HUES64 (cell line): ENCODE measurements around the gene JAZF1.

Source experiments
- H3K27ac ChIP-seq: 2 replicates; pipeline ENCODE4 v1.7.0; 2013; ENCODE audit warnings: low read depth, low read length, inconsistent platforms
- H3K27me3 ChIP-seq: 2 replicates; pipeline ENCODE4 v1.6.1; 2013; ENCODE audit warnings: mild to moderate bottlenecking, low read length; ENCODE audit not compliant: insufficient read depth
- H3K36me3 ChIP-seq: 2 replicates; pipeline ENCODE4 v1.6.1; 2013; ENCODE audit warnings: mild to moderate bottlenecking, low read length; ENCODE audit not compliant: insufficient read depth
- H3K4me1 ChIP-seq: 2 replicates; pipeline ENCODE4 v1.6.1; 2013; ENCODE audit warnings: mild to moderate bottlenecking, low read length, moderate library complexity; ENCODE audit not compliant: insufficient read depth
- H3K4me3 ChIP-seq: 2 replicates; pipeline ENCODE4 v1.5.1; 2013; ENCODE audit warnings: mild to moderate bottlenecking, low read length, moderate library complexity
- H3K9ac ChIP-seq: 2 replicates; pipeline ENCODE4 v1.6.1; 2013; ENCODE audit warnings: mild to moderate bottlenecking, low read depth, low read length
- H3K9me3 ChIP-seq: 2 replicates; pipeline ENCODE4 v1.6.1; 2013; ENCODE audit warnings: low read depth, low read length; ENCODE audit not compliant: insufficient read depth
- WGBS: fragments of 150-250, 120-280 bp; methylation state at CpG from one replicate; pipeline ENCODE4 v1.1.7; 2013; ENCODE audit warnings: missing lambda C conversion rate; 5-methylcytosine and 5-hydroxymethylcytosine counted together

JAZF1 gene

DNA sequence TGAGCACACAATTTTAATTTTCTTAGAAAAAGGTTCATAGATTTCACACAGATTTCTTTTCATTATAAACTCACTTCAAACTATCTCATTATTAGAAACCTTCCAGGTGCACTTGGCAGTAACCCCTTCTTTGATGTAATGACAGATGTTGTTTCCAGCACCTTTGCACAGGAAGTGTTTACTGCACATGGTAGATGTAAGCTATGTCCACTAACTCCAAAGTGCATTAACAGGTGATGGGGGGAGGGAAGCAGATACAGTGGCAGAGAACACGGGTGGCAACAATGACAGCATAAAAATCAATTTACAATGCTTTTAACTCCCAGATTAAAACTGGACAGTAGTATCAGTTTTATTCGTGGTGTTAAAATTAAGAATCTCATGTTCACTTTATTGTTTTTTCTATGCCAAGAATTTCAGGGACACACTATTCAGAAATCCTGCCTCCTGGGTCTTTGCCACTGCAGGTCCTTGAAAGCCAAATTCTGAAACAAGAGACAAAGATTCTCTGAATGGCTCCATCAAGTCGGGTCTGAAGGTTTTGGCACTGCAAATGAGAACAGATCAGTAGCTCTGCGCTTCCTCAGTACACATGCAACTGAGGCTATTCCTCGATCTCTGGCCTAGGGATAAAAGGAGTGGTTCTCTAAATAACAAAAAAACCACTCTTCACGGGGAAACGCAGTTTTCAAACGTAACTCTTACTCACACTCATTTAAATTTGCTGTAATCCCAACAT, 187.7 kb downstream of the JAZF1 start:
- Histone ChIP-seq H3K4me3 (no peak overlapping the region), H3K4me1 (peaks cover 7% of the 10 kb centered on the region), H3K27ac (no peak overlapping the region), H3K36me3 (no peaks in the 10 kb centered on the region), H3K9me3 (no peaks in the 10 kb centered on the region), H3K9ac (no peak overlapping the region), H3K27me3 (no peaks in the 10 kb centered on the region)
- 80% methylated on average over 8 of the region's 8 CpGs for WGBS

DNA sequence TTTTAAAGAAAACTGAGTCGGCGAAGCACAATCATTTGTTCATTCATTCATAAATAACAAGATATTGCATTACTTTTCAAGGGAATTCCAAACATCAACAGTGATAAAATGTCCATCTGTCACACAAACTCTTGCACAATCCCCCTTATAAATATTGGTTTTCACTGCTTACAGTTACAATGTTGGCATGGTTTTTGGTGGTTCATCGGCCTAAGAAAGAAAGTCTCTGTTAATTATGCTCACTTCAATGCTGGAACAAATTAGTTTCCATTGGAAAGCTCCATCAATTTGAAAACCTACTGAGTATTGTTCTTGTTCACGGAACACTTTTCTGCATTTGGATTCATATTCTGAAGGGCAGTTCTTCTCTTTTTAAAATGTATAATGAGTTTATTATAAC, 188.5 kb downstream of the JAZF1 start:
- Histone ChIP-seq H3K4me3 (no peak overlapping the region), H3K4me1 (peaks cover 7% of the 10 kb centered on the region), H3K9ac (no peak overlapping the region), H3K9me3 (no peaks in the 10 kb centered on the region), H3K27ac (no peak overlapping the region), H3K27me3 (no peaks in the 10 kb centered on the region), H3K36me3 (no peaks in the 10 kb centered on the region)
- WGBS, result 97% methylated on average over 4 of the region's 4 CpGs

DNA sequence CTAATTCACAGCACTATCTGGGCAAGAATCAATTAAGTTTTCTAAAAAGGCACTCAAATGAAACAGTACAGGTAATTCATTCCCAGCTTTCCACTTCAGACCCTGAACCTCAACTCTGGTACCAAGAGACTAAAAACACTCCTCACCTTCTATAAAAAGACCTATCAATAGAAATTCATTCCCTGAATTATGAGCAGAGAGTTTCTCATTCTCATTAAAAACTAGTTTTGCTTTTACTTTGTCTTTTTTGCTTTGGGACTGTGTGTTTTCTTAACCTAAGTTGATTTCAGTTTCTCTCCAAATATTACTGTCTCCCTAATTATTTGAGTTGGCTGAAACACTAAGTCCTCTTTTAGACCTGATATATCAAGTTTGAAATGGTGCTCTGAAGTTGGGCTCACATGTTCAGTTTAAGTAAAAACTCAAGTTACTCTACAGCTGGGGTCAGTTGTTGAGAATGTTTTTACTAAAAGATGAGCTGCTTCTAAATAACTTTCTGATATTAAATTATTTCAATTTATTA, 189.5 kb downstream of the JAZF1 start:
- H3K4me1 ChIP-seq, result peaks cover 7% of the 10 kb centered on the region
- H3K4me3 ChIP-seq, result no peak overlapping the region
- no peaks in the 10 kb centered on the region for H3K36me3 ChIP-seq
- H3K27me3 ChIP-seq, result no peaks in the 10 kb centered on the region
- no peaks in the 10 kb centered on the region for H3K9me3 ChIP-seq
- H3K27ac ChIP-seq, result no peak overlapping the region
- no peak overlapping the region for H3K9ac ChIP-seq

DNA sequence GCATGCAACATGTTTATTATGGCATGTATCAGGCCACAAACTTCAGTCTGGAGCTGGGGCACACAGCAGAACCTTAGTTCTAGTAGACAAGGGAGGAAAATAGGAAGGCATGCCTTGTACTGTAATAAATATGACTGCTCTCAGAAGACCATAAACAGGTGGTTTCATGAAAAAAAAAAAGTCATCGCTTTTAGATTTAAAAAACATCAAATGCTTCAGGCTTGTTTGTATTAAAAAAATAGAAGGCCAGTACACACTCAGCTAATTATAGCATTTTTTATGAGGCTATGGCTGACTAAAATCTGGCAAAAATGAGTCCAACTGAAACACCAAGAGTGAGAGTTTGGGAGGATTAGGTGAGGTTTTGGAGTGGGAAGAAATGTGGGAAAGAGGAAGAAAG, 204.1 kb downstream of the JAZF1 start:
- no peaks in the 10 kb centered on the region for H3K36me3 ChIP-seq
- H3K9me3 ChIP-seq, result peaks cover 5% of the 10 kb centered on the region
- no peak overlapping the region for H3K4me3 ChIP-seq
- H3K27me3 ChIP-seq, result no peaks in the 10 kb centered on the region
- no peak overlapping the region for H3K27ac ChIP-seq
- no peak overlapping the region for H3K9ac ChIP-seq
- WGBS, result no CpG with 5 or more reads among the region's 1 CpG
- H3K4me1 ChIP-seq, result no peaks in the 10 kb centered on the region

GRCh38 chr7:27973625-27974024, 207.0 kb downstream of the JAZF1 start:
- H3K4me1 ChIP-seq, result no peaks in the 10 kb centered on the region
- H3K36me3 ChIP-seq, result no peaks in the 10 kb centered on the region
- no peak overlapping the region for H3K27ac ChIP-seq
- WGBS, result 94% methylated on average over 3 of the region's 3 CpGs
- H3K9me3 ChIP-seq, result no peaks in the 10 kb centered on the region
- H3K9ac ChIP-seq, result no peak overlapping the region
- H3K27me3 ChIP-seq, result no peaks in the 10 kb centered on the region
- H3K4me3 ChIP-seq, result no peak overlapping the region

DNA sequence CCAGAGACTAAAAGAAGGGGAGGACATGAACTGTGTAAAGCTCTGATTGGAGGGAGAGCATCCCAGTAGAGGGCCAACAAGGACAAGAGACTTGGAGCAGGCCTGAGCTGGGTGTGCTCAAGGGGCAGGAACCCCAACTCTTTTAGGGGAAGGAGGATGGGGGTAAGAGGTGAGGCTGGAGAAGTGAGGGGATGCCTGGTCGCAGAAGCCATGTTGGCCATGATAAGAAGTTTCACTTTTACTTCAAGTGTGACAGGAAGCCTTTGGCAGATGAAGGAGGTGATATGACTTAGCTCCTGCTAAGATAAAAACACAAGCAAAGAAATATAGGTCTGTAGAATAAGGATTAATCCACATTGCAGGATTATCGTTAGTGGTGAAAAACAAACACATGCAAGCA, 208.3 kb downstream of the JAZF1 start:
- no peak overlapping the region for H3K4me3 ChIP-seq

DNA sequence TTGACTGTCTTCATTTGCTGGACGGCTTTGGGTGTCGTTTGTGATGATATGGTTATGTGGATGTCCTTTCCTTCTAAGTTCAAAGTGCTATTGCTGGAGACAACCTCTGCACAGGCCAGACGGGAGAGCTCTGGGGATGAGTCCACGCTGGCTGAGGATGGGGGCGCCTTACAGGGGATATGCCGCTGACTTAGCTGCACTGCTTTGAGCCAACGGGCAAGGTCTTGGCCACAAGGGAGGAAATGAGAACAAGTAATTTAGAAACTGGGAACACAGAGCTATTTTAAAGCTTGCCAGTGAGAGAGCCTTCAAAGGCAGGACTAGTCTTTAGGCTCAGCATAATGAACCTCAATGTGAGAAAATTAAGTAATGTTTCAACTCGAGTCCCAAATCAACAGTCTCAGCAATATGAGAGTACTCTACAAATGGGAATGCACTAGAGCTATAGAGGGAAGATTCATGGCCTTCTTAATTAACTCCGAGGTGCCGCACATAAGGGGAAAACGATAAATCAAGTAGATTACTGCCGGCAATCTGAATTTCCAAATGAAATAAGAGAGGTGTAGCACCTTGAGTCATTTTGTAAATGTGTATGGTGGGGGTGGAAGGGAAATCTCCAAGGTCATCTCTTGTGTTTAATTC, 209.3 kb downstream of the JAZF1 start:
- WGBS, result 94% methylated on average over 12 of the region's 12 CpGs
- no peaks in the 10 kb centered on the region for H3K4me1 ChIP-seq

More for the DNA sequence above, 208.3 kb downstream of the JAZF1 start:
- H3K36me3 ChIP-seq, result no peaks in the 10 kb centered on the region
- H3K27me3 ChIP-seq, result no peaks in the 10 kb centered on the region
- WGBS, result 85% methylated on average over 1 of the region's 2 CpGs
- no peaks in the 10 kb centered on the region for H3K4me1 ChIP-seq
- no peaks in the 10 kb centered on the region for H3K9me3 ChIP-seq
- no peak overlapping the region for H3K27ac ChIP-seq
- H3K9ac ChIP-seq, result no peak overlapping the region

DNA sequence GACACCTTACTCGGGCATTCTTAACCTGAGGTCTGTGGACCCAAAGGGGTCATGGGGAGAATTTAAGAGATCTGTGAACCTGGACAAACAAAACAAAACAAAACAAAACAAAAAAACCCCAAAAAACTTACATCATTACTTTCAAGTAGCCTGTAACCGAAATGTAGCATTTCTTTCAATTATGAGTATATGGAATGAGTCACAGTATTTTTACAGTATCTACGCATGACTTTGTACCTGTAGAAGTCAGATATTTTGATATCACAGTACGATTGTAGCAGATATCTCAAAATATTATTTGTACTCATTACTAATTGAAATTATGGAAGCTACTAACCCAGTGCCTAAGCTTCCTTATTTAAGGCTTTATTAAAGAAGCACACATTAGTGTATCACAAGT, 210.2 kb downstream of the JAZF1 start:
- WGBS, result 67% methylated on average over 3 of the region's 4 CpGs
- no peaks in the 10 kb centered on the region for H3K27me3 ChIP-seq
- H3K36me3 ChIP-seq, result no peaks in the 10 kb centered on the region
- H3K4me1 ChIP-seq, result no peaks in the 10 kb centered on the region
- H3K27ac ChIP-seq, result no peak overlapping the region
- H3K9me3 ChIP-seq, result no peaks in the 10 kb centered on the region
- no peak overlapping the region for H3K4me3 ChIP-seq
- H3K9ac ChIP-seq, result no peak overlapping the region

More for the DNA sequence above, 209.3 kb downstream of the JAZF1 start:
- H3K9ac ChIP-seq, result no peak overlapping the region
- H3K9me3 ChIP-seq, result no peaks in the 10 kb centered on the region
- H3K27me3 ChIP-seq, result no peaks in the 10 kb centered on the region
- no peaks in the 10 kb centered on the region for H3K36me3 ChIP-seq
- no peak overlapping the region for H3K27ac ChIP-seq
- H3K4me3 ChIP-seq, result no peak overlapping the region

- H3K4me3 ChIP-seq, result no peak overlapping the region
- no peaks in the 10 kb centered on the region for H3K36me3 ChIP-seq
- H3K27me3 ChIP-seq, result no peaks in the 10 kb centered on the region
- WGBS, result 95% methylated on average over 5 of the region's 6 CpGs
- H3K27ac ChIP-seq, result no peak overlapping the region
- H3K9ac ChIP-seq, result no peak overlapping the region
- H3K4me1 ChIP-seq, result no peaks in the 10 kb centered on the region
- no peaks in the 10 kb centered on the region for H3K9me3 ChIP-seq
Measured at GRCh38 chr7:27969346-27969745, 211.2 kb downstream of the JAZF1 start.

DNA sequence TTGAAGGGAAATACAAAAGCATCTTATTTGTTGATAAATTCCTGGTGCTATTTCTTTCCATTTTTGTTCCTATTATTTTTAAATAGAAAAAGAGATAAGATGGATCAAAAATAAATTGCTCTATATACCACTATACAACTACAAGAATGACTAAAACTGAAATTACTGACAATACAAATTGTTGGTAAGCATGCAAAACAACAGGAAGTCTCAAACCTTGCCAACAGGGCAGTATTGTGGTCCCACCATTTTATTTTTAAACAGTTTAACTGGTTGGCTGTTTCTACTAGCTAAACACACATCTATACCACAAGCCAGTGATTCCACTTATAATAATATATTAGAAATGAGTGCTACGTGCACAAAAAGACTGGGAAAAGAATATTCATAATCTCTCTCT, 213.0 kb downstream of the JAZF1 start:
- no CpG with 5 or more reads among the region's 1 CpG for WGBS
- no peak overlapping the region for H3K27ac ChIP-seq
- no peaks in the 10 kb centered on the region for H3K36me3 ChIP-seq
- no peak overlapping the region for H3K4me3 ChIP-seq
- H3K4me1 ChIP-seq, result no peaks in the 10 kb centered on the region
- no peaks in the 10 kb centered on the region for H3K27me3 ChIP-seq
- no peaks in the 10 kb centered on the region for H3K9me3 ChIP-seq
- no peak overlapping the region for H3K9ac ChIP-seq

DNA sequence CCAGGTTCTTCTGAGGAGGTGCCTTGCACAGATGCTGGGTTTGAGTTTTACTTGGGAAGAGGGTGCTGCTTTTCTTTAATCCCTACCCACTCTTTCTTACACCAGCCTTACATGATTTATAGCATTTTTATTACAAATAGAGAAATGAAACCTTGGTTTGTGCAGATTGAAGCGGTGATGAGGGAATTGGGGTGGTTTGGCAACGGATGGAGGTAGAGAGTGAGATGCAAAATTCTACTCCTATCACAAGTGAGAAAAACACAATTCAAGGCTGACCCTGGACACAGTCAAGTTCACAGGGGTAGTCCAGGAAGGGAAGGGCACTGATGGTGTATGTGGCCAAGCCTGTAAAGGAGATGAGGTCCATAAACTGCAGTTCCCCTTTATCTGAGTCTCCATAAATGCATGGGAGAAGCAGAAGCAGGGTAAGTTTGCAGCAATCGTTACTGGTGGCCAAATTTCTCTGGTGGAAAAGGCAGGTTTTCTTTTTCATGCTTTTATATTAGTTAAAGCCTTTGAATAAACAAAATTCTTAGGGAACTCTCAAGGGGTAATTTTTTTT, 214.3 kb downstream of the JAZF1 start:
- no peak overlapping the region for H3K4me3 ChIP-seq
- no peak overlapping the region for H3K27ac ChIP-seq
- H3K9ac ChIP-seq, result no peak overlapping the region
- WGBS, result 100% methylated on average over 1 of the region's 3 CpGs
- no peaks in the 10 kb centered on the region for H3K4me1 ChIP-seq
- no peaks in the 10 kb centered on the region for H3K9me3 ChIP-seq
- H3K27me3 ChIP-seq, result no peaks in the 10 kb centered on the region
- no peaks in the 10 kb centered on the region for H3K36me3 ChIP-seq
